Measurements from ENCODE around the gene CABP7. TPM values are rescaled to one million over a fixed set of nuclear protein-coding genes. Genes with fewer than 3 reads are reported as not detected.
A peak's percentile ranks its signal among the peaks of the same experiment; 100 is the strongest.

CABP7 gene
- total and polyA plus RNA-seq, 2 experiments from 2014 or later, result 0.06 to 0.24 TPM

- ATAC-seq, result no peak; the same call in 2 of the 3 replicates
- Mint-ChIP-seq H3K36me3 (ENCODE audit: low read depth) (peaks cover 3% of the 10 kb centered on the region; the same call in 1 of the 3 replicates), H3K27ac (no peak overlapping the region; the same call in 1 of the 2 replicates), H3K27me3 (ENCODE audit: insufficient read depth, low read depth, poor library complexity) (peaks cover 2% of the 10 kb centered on the region), H3K4me3 (no peak overlapping the region; the same call in 2 of the 3 replicates), H3K9me3 (0 out of 3 replicates have a peak, but pooled peaks cover 2% of the 10 kb centered on the region), H3K4me1 (peaks cover 18% of the 10 kb centered on the region)
- H3K9me2 ChIP-seq (ENCODE audit: insufficient read depth), result no peaks in the 10 kb centered on the region
- H3K4me2 ChIP-seq, result no peak overlapping the region
- no peaks in the 10 kb centered on the region for H3F3A ChIP-seq (replicated peaks; ENCODE audit: low read depth)
- H2AFZ ChIP-seq, result peak overlapping the region; percentile 74; the same call in 1 of the 2 replicates
- H3K27me3 ChIP-seq (ENCODE audit: insufficient read depth), result no peaks in the 10 kb centered on the region
- no peaks in the 10 kb centered on the region for H3K36me3 ChIP-seq (ENCODE audit: insufficient read depth)
- no peak overlapping the region for H3K27ac ChIP-seq (ENCODE audit: low read depth)
- H3K4me3 ChIP-seq, result no peak overlapping the region
- no peaks in the 10 kb centered on the region for H3K79me2 ChIP-seq (replicated peaks; ENCODE audit: insufficient read depth)
- peaks cover 14% of the 10 kb centered on the region for H3K4me1 ChIP-seq (ENCODE audit: insufficient read depth)
- TF ChIP-seq, protein P1, sequence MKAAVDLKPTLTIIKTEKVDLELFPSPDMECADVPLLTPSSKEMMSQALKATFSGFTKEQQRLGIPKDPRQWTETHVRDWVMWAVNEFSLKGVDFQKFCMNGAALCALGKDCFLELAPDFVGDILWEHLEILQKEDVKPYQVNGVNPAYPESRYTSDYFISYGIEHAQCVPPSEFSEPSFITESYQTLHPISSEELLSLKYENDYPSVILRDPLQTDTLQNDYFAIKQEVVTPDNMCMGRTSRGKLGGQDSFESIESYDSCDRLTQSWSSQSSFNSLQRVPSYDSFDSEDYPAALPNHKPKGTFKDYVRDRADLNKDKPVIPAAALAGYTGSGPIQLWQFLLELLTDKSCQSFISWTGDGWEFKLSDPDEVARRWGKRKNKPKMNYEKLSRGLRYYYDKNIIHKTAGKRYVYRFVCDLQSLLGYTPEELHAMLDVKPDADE (IDR thresholded peaks at IDR 0.05), result no peak
- no peak for TF ChIP-seq STAT1 (IDR thresholded peaks at IDR 0.05; ENCODE audit: unreplicated experiment)
- TF ChIP-seq ZNF331 (CRISPR knock-in tag; IDR thresholded peaks at IDR 0.05; ENCODE audit: low read depth), result no peak
- TF ChIP-seq ZNF462 (CRISPR knock-in tag; IDR thresholded peaks at IDR 0.05), result no peak
- no peak for TF ChIP-seq CREB1 (CRISPR knock-in tag; IDR thresholded peaks at IDR 0.05; ENCODE audit: low read depth)
- H4K20me1 ChIP-seq (replicated peaks; ENCODE audit: insufficient read depth), result no peaks in the 10 kb centered on the region
- no peak for DNase-seq (ENCODE audit: low spot score)
Measured at GRCh38 chr22:29734406-29734805, 14.6 kb downstream of the CABP7 start.
